ENCODE results near the gene SYT12. TPM values are rescaled to one million over a fixed set of nuclear protein-coding genes. Genes with fewer than 3 reads are reported as not detected.
A peak's percentile ranks its signal among the peaks of the same experiment; 100 is the strongest.
"Not testable (repeated sequence)": the region's sequence is repeated elsewhere in the genome, so short reads cannot be mapped to it uniquely, and the experiment has no call there.

Gene SYT12
- total and polyA plus RNA-seq, 12 donors, result 0.67 to 55.6 (median 3.4) TPM

DNA sequence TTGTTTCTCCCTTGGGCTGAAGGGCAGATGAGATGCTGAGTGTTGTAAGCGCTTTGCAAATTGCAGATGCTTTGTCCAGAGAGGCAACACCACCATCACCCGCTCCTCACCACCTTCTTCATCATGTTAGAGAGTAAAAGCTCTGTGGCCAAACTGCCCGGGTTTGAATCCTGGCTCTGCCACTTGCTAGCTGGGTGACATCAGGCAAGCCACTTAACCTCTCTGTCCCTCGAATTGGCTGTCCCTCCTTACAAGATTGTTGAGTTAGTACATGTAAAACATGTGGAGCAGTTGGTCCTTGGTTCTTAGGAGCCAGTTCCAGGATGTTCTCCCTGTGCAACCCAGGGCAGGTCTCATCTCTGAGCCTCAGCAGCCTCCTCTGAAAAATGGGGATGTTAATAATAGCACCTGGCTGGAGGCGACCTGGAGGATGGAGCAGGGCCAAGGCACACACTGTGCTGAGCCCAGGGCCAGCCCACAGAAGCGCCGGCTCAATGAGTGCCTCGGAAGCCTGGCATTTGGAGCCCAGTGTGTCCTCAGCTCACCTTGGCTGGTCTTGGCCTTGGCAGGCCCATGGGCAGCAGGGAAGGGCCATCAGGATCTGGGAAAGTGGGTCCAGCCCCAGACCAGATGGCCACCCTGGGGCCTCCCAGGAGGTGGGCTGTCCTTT, 37.3 kb upstream of the SYT12 start:
- Histone ChIP-seq H3K27ac (no peak overlapping the region), H3K27me3 (no peaks in the 10 kb centered on the region), H3K4me3 (no peak overlapping the region), H3K4me1 (replicated peaks in 1 of 2) (peaks cover 4 to 10% of the 10 kb centered on the region in 2 donors), H3K9me3 (replicated peaks in 1 of 3) (no peaks in the 10 kb centered on the region), H3K36me3 (replicated peaks in 1 of 2) (no peaks in the 10 kb centered on the region)
- intact Hi-C loops (cut with DNase I), result no loop called here
- TF ChIP-seq, protein P1, sequence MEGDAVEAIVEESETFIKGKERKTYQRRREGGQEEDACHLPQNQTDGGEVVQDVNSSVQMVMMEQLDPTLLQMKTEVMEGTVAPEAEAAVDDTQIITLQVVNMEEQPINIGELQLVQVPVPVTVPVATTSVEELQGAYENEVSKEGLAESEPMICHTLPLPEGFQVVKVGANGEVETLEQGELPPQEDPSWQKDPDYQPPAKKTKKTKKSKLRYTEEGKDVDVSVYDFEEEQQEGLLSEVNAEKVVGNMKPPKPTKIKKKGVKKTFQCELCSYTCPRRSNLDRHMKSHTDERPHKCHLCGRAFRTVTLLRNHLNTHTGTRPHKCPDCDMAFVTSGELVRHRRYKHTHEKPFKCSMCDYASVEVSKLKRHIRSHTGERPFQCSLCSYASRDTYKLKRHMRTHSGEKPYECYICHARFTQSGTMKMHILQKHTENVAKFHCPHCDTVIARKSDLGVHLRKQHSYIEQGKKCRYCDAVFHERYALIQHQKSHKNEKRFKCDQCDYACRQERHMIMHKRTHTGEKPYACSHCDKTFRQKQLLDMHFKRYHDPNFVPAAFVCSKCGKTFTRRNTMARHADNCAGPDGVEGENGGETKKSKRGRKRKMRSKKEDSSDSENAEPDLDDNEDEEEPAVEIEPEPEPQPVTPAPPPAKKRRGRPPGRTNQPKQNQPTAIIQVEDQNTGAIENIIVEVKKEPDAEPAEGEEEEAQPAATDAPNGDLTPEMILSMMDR (IDR thresholded peaks at IDR 0.05), result no peak
- 62 to 82% (median 68%) methylated on average over 7 to 8 of the region's 8 CpGs for WGBS, 4 donors
- peak in 3 of 7 donors; percentile 32 to 77 (median 38) for DNase-seq

DNA sequence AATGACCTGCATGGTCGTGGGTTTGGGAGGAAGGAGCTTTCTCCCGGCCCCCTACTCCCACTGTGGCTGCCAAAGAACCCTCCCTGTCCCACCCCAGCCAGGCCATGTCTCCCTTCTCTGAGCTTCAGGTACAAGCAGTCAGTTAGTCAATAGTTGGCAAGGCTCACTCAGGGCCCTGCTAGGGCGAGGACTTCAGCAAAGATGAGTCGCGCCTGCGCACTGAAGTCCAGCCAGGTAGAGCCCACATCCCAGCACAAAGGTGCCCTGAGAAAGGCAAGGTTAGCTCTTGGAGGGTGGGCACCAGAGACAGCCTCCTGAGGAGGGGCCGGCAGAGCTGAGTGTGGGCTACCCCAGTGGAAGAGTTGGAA, 36.8 kb upstream of the SYT12 start:
- DNase-seq, result no peak
- peaks cover 4 to 10% of the 10 kb centered on the region in 2 donors for H3K4me1 ChIP-seq (replicated peaks in 1 of 2)
- intact Hi-C loops (cut with DNase I), result no loop called here
- 88 to 97% (median 92%) methylated on average over 5 to 7 of the region's 7 CpGs for WGBS, 4 donors
- H3K36me3 ChIP-seq (replicated peaks in 1 of 2), result no peaks in the 10 kb centered on the region
- no peak overlapping the region for H3K4me3 ChIP-seq
- no peak overlapping the region for H3K27ac ChIP-seq
- no peaks in the 10 kb centered on the region for H3K9me3 ChIP-seq (replicated peaks in 1 of 3)
- TF ChIP-seq, protein P1 (IDR thresholded peaks at IDR 0.05), result no peak
- no peak for TF ChIP-seq POLR2A (IDR thresholded peaks at IDR 0.05)
- no peaks in the 10 kb centered on the region for H3K27me3 ChIP-seq

DNA sequence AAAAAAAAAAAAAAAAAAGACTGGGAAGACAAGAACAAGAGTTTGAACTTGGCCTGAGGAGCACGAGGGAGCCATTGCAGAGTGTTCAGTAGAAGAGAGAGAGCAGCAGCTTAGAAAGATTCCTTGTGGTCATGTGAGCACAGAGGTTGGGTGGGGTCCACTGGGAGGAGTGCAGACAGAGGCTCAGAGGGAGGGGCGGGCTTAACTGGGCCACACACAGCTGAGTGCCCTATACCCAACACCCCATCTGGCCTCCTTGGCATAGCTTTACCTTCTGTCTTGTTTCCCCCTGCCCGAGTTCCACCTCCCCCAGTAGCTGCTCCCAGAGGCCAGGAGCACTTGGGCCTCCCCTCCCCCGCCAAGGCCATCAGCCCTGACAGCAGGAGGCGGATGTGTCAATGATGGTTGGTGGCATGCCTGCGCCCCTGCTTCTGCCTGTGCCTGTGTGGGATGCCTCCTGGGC, 35.7 kb upstream of the SYT12 start:
- Histone ChIP-seq H3K36me3 (replicated peaks in 1 of 2) (no peaks in the 10 kb centered on the region), H3K27me3 (no peaks in the 10 kb centered on the region), H3K27ac (no peak overlapping the region), H3K4me3 (no peak overlapping the region), H3K9me3 (replicated peaks in 1 of 3) (no peaks in the 10 kb centered on the region), H3K4me1 (replicated peaks in 1 of 2) (peaks cover 0 to 2% of the 10 kb centered on the region in 2 donors)
- WGBS, 4 donors, result 58 to 74% (median 67%) methylated on average over 6 of the region's 6 CpGs
- intact Hi-C loops (cut with DNase I), result no loop called here
- peak in 3 of 7 donors; percentile 59 to 67 (median 59) for DNase-seq
- TF ChIP-seq, protein P1 (IDR thresholded peaks at IDR 0.05), result no peak
- TF ChIP-seq POLR2A (IDR thresholded peaks at IDR 0.05), result no peak

DNA sequence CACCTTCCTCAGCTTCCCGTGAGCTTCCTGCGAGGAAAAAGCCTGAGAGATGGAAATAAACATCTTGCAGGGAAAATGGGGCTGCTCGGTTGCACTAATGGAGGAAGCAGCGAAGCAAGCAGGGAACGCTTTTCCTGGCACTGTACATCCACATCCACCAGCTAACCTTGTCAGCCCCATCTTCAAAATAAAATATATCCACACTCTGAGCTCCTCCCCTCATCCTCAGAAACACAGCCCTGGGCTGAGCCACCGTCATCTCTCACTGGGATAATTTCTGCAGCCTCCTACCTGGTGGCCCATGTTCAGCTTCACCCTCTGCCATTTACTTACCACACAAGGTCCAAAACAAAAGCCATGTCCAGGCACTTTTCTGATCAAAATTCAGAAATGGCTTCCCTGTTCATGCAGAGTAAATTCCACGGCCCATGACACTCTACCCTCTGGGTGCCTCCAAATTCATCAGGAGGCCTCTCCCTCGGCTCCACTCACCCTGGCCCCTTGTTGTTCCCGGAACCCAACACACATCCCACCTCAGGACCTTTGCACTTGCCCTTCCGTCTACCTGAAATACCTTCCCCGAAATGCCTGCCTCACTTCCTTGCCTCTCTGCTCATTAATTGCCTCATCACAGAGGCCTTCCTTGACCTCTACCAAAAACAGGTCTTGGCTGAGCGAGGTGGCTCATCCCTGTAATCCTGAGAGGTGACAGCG, 34.9 kb upstream of the SYT12 start:
- Histone ChIP-seq H3K9me3 (replicated peaks in 1 of 3) (no peaks in the 10 kb centered on the region), H3K36me3 (replicated peaks in 1 of 2) (no peaks in the 10 kb centered on the region), H3K4me1 (replicated peaks in 1 of 2) (no peaks in the 10 kb centered on the region), H3K27me3 (no peaks in the 10 kb centered on the region), H3K27ac (no peak overlapping the region), H3K4me3 (no peak overlapping the region)
- TF ChIP-seq, protein P1 (IDR thresholded peaks at IDR 0.05), result no peak
- no peak for TF ChIP-seq POLR2A (IDR thresholded peaks at IDR 0.05)
- WGBS, 4 donors, result 81 to 91% (median 88%) methylated on average over 13 of the region's 13 CpGs
- DNase-seq, result no peak
- intact Hi-C loops (cut with DNase I), result no loop called here

DNA sequence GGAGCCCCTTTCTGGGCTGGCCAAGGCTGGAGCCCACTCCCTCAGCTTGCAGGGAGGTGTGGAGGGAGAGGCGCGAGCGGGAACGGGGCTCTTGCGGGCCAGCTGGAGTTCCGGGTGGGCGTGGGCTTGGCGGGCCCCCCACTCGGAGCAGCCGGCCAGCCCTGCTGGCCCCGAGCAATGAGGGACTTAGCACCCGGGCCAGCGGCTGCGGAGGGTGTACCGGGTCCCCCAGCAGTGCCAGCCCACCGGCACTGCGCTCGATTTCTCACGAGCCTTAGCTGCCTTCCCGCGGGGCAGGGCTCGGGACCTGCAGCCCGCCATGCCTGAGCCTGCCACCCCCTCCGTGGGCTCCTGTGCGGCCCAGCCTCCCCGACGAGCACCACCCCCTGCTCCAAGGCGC, 34.2 kb upstream of the SYT12 start:
- intact Hi-C loops (cut with DNase I); H3K4me3 ChIP-seq; H3K36me3 ChIP-seq (replicated peaks in 1 of 2); H3K27ac ChIP-seq; H3K27me3 ChIP-seq; H3K9me3 ChIP-seq (replicated peaks in 1 of 3); H3K4me1 ChIP-seq (replicated peaks in 1 of 2); DNase-seq: not testable (repeated sequence)
- 94 to 97% methylated on average over 28 of the region's 28 CpGs; no CpG with 5 or more reads in 2 of the 4 donors for WGBS, 4 donors

DNA sequence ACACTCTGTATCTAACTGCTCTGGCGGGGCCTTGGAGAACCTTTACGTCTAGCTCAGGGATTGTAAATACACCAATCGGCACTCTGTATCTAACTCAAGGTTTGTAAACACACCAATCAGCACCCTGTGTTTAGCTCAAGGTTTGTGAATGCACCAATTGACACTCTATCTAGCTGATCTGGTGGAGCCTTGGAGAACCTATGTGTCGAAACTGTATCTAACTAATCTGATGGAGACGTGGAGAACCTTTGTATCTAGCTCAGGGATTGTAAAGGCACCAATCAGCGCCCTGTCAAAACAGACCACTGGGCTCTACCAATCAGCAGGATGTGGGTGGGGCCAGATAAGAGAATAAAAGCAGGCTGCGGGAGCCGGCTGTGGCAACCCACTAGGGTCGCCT, 33.6 kb upstream of the SYT12 start:
- H3K9me3 ChIP-seq (replicated peaks in 1 of 3); intact Hi-C loops (cut with DNase I); H3K36me3 ChIP-seq (replicated peaks in 1 of 2); DNase-seq; H3K27ac ChIP-seq; H3K27me3 ChIP-seq; H3K4me3 ChIP-seq; H3K4me1 ChIP-seq (replicated peaks in 1 of 2): not testable (repeated sequence)
- WGBS, 4 donors, result 81 to 89% (median 84%) methylated on average over 9 of the region's 9 CpGs
